Lower leg skin (tissue), 3 donors: ENCODE results near the gene ASS1.

Experiments
- POLR2A ChIP-seq, 2 donors: fragments of 450-650 bp; IDR thresholded peaks; one replicate each; pipeline ENCODE4 v1.6.1; 2016 to 2017; ENCODE audit warnings: antibody characterized with exemption in 2 of 2, mild to moderate bottlenecking in 1 of 2, moderate library complexity in 1 of 2
- TF ChIP-seq, protein P1 (sequence below), 3 donors: fragments of 450-650 bp; IDR thresholded peaks; one replicate each; pipeline ENCODE4 v1.5.1; 2016; ENCODE audit warnings: antibody characterized with exemption in 3 of 3, mild to moderate bottlenecking in 3 of 3, moderate library complexity in 2 of 3

DNA sequence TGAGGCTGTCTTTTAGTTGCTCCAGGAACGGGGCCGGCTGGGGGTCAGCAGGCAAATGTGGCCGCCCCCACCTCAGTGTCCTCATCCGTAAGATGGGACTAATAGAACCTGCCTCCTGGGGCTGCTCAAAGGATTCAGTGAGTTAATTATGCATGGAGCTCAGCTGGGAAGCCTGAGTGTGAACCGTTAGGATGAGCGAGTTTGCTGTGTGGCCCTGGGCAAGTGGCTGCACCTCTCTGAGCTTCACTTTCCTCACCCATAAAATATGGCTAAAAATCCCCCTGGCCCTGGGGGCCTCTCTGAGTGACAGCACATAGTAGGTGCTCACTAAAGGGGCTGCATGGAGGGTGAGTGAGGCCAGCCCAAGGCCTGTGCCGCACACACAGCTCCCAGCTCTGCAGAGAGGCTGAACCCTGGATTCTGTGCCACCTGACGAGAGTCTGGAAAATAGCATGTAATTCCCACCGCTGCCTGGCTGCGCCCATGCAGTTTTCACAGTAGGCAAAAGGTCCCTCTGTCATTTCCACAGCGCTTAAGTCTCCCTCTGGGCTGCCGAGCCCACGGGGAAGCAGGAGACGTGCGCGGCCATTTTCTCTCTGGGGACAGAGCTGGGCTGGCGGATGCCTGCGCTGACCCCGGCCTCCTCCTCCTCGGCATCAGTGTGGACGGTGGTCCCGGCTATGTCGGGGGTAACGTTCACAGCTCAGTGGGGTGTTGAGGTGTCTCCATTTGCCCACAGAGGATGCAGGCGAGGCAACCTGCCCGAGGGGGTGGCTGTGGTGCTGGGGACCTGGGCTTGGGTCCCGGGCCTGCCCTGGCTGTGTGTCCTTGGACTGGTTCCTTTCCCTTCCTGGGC, 18.2 kb downstream of the ASS1 start:
- no peak for TF ChIP-seq POLR2A (IDR thresholded peaks at IDR 0.05)
- TF ChIP-seq, protein P1, sequence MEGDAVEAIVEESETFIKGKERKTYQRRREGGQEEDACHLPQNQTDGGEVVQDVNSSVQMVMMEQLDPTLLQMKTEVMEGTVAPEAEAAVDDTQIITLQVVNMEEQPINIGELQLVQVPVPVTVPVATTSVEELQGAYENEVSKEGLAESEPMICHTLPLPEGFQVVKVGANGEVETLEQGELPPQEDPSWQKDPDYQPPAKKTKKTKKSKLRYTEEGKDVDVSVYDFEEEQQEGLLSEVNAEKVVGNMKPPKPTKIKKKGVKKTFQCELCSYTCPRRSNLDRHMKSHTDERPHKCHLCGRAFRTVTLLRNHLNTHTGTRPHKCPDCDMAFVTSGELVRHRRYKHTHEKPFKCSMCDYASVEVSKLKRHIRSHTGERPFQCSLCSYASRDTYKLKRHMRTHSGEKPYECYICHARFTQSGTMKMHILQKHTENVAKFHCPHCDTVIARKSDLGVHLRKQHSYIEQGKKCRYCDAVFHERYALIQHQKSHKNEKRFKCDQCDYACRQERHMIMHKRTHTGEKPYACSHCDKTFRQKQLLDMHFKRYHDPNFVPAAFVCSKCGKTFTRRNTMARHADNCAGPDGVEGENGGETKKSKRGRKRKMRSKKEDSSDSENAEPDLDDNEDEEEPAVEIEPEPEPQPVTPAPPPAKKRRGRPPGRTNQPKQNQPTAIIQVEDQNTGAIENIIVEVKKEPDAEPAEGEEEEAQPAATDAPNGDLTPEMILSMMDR (IDR thresholded peaks at IDR 0.05): no peak
